Activated T-cell treated with anti-CD3 and anti-CD28 coated beads, Interleukin-2, amount 50 U/mL, for 24 hours (primary cell): ENCODE measurements around the gene SH3TC2.

Experiments
- DNase-seq: peaks from one replicate; pipeline ENCODE4 v3.0.0-alpha.2; 2020
- H3K27ac Mint-ChIP-seq: 2 replicates; pipeline ENCODE4 v1.8.0; 2020; ENCODE audit warnings: mild to moderate bottlenecking, mixed read lengths
- H3K27me3 Mint-ChIP-seq: 2 replicates; pipeline ENCODE4 v1.8.0; 2020; ENCODE audit warnings: mixed read lengths
- H3K36me3 Mint-ChIP-seq: 2 replicates; pipeline ENCODE4 v1.8.0; 2020; ENCODE audit warnings: low read depth, mixed read lengths
- H3K4me1 Mint-ChIP-seq: 2 replicates; pipeline ENCODE4 v1.8.0; 2020; ENCODE audit warnings: low read depth, mixed read lengths
- H3K4me3 Mint-ChIP-seq: 2 replicates; pipeline ENCODE4 v1.8.0; 2020; ENCODE audit warnings: mild to moderate bottlenecking, moderate library complexity, mixed read lengths
- H3K9me3 Mint-ChIP-seq: 2 replicates; pipeline ENCODE4 v1.8.0; 2020; ENCODE audit warnings: mixed read lengths

Gene SH3TC2

DNA sequence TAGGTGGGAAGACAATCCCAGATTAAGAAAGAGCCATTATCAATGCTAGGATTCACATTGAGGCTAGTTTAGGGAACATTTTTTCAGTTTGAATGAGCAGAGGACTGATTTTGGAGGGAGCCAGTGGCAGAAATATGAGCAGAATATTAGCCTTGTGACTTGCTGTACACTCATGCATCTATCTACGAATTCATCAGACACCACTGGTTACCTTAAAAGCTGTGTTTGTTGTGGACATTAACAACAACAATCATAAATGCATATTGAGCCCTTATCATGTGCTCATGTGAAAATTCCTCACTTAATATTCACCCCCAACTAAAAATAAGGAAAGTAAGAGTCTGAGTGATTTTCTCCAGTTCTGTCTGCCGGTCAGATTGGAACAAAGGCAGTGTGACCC, 9.9 kb upstream of the SH3TC2 start:
- Mint-ChIP-seq H3K27me3 (peaks cover 27% of the 10 kb centered on the region), H3K4me1 (no peaks in the 10 kb centered on the region), H3K36me3 (no peaks in the 10 kb centered on the region), H3K9me3 (peaks cover 5% of the 10 kb centered on the region), H3K4me3 (no peak overlapping the region), H3K27ac (no peak overlapping the region)
- no peak for DNase-seq

DNA sequence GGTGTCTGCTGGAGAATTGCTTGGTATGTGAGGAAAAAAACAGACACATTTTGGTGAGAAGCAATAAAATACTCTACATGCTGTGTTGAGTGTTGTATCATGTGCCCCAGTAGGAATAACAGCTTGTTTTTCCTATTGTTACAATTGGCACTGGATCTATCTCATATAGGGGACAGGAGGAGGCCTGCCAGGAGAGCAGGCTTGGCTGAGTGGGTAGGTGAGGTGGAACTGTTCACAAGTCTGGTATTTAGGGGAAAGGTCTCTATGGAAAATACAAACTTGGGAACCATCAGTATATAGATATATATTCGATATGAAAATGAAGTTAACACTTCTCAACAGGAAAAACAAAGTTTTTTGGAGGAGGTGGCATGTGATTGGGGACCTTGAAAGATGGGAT, 9.5 kb upstream of the SH3TC2 start:
- Mint-ChIP-seq H3K27me3 (peaks cover 27% of the 10 kb centered on the region), H3K9me3 (peaks cover 5% of the 10 kb centered on the region)

DNA sequence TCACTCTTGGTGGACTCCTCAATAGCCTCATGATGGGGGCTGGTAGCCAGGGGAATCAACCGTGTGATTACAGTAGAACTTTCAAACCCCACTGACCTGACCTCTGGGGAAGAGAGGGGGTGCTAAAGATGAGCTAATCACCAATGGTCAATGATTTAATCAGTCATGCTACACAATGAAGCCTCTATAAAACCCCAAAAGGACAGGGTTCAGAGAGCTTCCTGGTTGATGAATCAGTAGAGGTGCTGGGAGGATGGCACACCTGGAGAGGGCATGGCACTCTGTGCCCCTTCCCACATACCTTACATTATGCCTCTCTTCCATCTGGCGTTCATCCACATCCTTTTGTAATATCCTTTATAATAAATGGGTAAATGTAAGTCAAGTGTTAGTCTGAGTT, 8.9 kb upstream of the SH3TC2 start:
- DNase-seq: no peak
- no peaks in the 10 kb centered on the region for H3K36me3 Mint-ChIP-seq
- H3K9me3 Mint-ChIP-seq: peaks cover 10% of the 10 kb centered on the region
- H3K27ac Mint-ChIP-seq: no peak overlapping the region
- no peaks in the 10 kb centered on the region for H3K4me1 Mint-ChIP-seq
- no peak overlapping the region for H3K4me3 Mint-ChIP-seq
- peaks cover 24% of the 10 kb centered on the region for H3K27me3 Mint-ChIP-seq

More for the DNA sequence above, 9.5 kb upstream of the SH3TC2 start:
- Mint-ChIP-seq H3K36me3 (no peaks in the 10 kb centered on the region), H3K4me3 (no peak overlapping the region), H3K27ac (no peak overlapping the region), H3K4me1 (no peaks in the 10 kb centered on the region)
- DNase-seq: no peak

DNA sequence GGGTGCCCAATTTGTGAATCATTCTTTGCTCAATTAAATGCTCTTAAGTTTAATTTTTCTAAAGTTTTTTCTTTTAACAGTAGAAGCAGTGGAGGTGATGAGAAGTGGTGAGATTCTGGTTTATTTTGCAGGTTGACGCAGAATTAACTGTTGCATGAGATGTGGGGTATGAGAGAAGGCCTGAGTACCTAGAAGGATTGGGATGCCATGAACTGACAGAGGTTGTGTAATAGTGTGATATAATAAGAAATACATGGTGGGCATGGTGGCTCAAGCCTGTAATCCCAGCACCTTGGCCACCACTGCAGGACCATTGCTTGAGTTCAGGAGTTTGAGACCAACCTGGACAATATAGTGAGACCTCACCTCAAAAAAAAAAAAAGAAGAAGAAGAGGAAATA, 8.4 kb upstream of the SH3TC2 start:
- no peak for DNase-seq
- Mint-ChIP-seq H3K9me3 (peaks cover 14% of the 10 kb centered on the region), H3K27me3 (peaks cover 24% of the 10 kb centered on the region), H3K27ac (no peak overlapping the region), H3K4me1 (no peaks in the 10 kb centered on the region), H3K36me3 (no peaks in the 10 kb centered on the region), H3K4me3 (no peak overlapping the region)

DNA sequence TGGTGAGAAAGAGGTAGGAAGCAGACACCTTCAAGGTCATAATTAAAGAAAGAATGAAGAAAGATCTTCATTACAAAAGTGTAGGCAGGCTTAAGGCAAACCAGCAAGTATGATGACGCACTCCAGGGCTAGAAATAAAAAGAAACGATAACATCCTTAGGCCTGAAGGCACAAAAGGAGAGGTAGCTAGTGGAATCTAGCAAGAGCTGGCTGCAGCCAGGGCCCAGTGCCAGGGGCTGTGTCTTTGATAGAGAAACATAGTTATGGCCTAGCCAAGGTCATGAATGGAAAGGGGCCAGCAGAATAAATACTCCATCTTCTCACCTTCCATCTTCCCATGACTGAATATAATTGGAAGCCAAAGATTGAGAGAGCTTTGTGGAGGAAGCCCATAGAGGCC, 6.8 kb upstream of the SH3TC2 start:
- no peak overlapping the region for H3K27ac Mint-ChIP-seq
- no peak overlapping the region for H3K4me3 Mint-ChIP-seq
- peaks cover 19% of the 10 kb centered on the region for H3K27me3 Mint-ChIP-seq
- no peaks in the 10 kb centered on the region for H3K4me1 Mint-ChIP-seq
- DNase-seq: no peak
- no peaks in the 10 kb centered on the region for H3K36me3 Mint-ChIP-seq
- H3K9me3 Mint-ChIP-seq: peaks cover 9% of the 10 kb centered on the region

DNA sequence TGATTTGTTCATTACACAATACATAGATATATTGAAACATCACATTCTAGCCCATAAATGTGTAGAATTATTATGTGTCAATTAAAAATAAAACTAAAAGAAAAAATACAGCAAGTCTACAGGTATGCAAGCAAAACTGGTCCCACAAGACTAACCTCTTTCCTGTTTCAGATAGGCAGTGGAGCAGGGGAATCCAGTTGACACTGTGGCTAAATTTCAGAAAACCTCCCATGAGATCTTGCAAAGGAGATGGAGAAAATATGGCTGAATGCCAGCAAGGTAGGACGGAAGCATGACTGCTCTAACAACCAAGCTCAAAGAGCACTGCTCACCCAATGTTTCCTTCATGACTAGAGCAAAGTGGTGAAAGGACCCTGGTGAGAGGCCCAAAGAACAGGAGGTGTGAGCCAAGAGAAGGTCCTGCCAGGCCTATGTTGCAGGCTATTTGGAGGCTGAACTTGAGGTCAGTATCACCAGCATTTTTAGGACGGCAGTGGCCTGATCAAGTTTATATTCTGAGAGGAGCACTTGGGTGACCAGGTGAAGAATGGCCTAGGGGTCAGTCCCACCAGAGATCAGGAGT, 1.1 kb upstream of the SH3TC2 start:
- no peaks in the 10 kb centered on the region for H3K27me3 Mint-ChIP-seq
- no peak overlapping the region for H3K4me3 Mint-ChIP-seq
- H3K27ac Mint-ChIP-seq: no peak overlapping the region
- DNase-seq: no peak
- H3K4me1 Mint-ChIP-seq: no peaks in the 10 kb centered on the region
- H3K36me3 Mint-ChIP-seq: no peaks in the 10 kb centered on the region
- peaks cover 9% of the 10 kb centered on the region for H3K9me3 Mint-ChIP-seq

DNA sequence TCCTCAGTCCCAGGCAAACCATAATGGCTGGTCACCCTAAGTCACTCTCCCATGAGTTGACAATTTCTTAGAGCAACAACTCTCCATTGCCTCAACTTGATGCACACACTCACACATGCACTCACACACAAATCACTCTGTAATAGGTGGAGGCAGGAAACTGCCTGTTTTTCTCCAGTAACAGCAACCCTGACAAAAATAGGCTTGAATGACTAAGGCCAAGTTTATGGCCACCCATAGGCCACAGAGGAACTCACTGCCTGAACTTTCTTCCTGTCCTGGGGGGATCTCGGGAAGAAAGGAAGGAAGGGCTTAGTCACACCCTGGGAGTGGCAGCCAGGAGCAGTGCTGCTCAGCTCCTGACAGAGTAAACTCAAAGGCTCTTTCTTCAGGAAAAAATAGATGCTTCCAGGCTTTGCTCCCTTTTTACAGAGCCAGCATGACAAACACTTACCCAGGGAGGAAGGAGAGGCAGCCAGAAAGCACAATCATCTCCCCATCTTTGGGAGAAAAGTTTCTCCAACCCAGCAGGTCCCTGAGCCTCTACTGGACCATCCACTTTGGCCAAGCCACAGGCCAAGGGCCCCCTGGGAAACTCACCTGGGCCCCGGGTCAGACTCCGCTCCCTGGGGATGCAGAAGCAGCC, 368 bp downstream of the SH3TC2 start:
- H3K27ac Mint-ChIP-seq: no peak overlapping the region
- H3K36me3 Mint-ChIP-seq: no peaks in the 10 kb centered on the region
- no peaks in the 10 kb centered on the region for H3K27me3 Mint-ChIP-seq
- H3K4me1 Mint-ChIP-seq: no peaks in the 10 kb centered on the region
- H3K4me3 Mint-ChIP-seq: no peak overlapping the region
- no peak for DNase-seq
- H3K9me3 Mint-ChIP-seq: peaks cover 9% of the 10 kb centered on the region

DNA sequence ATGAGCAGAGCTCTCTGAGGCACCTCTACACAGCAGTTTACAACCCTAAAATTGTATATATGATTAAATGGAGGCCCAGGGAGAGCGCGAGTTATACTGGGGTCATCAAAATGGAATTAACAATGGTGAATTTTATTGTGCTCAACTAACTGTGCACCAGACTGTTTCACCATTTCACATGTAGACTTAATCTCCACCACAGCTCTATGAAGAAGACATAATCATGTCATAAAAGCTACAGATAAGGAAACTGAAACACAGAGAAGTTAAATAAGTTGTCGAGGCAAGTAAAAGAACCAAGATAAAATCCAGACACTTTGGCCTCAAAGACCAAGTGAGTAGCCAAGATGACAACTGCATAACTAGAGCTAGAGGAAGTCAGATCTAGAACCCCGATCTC, 1.5 kb downstream of the SH3TC2 start:
- H3K9me3 Mint-ChIP-seq: peaks cover 3% of the 10 kb centered on the region
- no peak for DNase-seq
- no peak overlapping the region for H3K4me3 Mint-ChIP-seq
- H3K27me3 Mint-ChIP-seq: peaks cover under 1% of the 10 kb centered on the region
- H3K36me3 Mint-ChIP-seq: no peaks in the 10 kb centered on the region
- no peaks in the 10 kb centered on the region for H3K4me1 Mint-ChIP-seq
- no peak overlapping the region for H3K27ac Mint-ChIP-seq

DNA sequence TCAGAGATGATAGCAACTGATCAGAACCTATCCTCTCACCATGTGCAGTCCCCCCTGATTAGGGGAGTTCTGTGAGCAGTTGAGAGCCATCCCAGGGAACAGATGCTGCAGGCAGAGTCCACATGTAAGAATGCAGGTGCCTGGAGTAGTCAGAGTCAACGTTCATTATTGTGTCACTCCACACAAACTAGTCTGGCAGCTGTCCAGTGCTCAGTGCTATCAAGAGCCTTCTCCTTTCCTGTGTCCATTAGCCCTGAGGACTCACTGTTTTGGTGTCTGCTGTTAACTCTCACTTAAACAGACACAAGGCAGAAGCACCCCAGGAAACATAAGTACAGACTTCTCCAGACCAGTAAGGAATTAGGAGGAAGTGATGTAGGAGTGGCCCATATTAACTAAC, 2.5 kb downstream of the SH3TC2 start:
- no peak for DNase-seq
- Mint-ChIP-seq H3K4me3 (no peak overlapping the region), H3K4me1 (no peaks in the 10 kb centered on the region), H3K9me3 (peaks cover 3% of the 10 kb centered on the region), H3K36me3 (no peaks in the 10 kb centered on the region), H3K27me3 (peaks cover 4% of the 10 kb centered on the region), H3K27ac (no peak overlapping the region)

DNA sequence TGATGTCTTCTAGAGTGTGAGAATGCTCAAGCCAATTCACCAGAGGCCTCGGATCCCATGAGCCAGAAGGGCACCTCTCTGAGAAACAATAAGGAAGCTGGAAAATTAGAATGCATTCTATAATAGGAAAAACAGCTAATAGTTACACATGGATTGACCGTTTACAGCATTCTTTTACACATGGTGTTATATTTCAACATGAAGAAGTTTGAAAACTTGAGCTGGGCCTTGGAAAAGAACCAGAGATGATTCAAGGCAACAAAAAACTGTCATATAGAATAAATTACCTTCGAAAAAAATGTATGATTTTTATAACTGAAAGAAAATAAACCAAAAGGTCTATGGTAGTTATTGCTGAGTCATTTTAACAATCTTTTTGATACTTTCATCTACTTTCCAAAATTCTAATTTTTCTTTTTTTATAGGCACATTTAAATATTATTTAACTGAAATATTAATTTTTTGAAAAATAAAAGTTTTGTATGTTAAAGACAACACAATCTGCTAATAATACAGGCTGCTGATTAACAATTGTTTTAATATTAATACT, 6.2 kb downstream of the SH3TC2 start:
- no peak overlapping the region for H3K27ac Mint-ChIP-seq
- no peaks in the 10 kb centered on the region for H3K4me1 Mint-ChIP-seq
- no peak overlapping the region for H3K4me3 Mint-ChIP-seq
- peaks cover 4% of the 10 kb centered on the region for H3K27me3 Mint-ChIP-seq
- DNase-seq: no peak
- H3K9me3 Mint-ChIP-seq: peaks cover 3% of the 10 kb centered on the region
- no peaks in the 10 kb centered on the region for H3K36me3 Mint-ChIP-seq

DNA sequence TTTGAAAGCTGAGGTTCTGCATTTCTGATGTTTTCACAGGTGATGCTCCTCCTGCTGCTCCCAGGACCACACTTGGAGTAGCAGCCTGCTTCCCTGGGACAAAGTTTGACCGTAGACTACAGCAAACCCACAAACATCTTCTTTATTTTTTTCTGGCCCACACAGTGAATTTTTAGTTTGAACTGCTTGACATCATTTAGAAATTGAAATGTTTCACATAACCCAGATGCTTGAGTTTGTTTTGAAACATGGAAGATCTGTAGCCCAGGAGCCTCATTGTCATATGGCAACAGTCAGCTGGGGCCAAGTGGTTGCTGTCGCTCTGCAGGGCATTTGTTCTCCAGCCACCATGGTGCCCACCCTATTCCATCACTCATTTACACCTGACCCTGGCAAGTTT, 8.4 kb downstream of the SH3TC2 start:
- Mint-ChIP-seq H3K4me1 (no peaks in the 10 kb centered on the region), H3K27me3 (peaks cover 4% of the 10 kb centered on the region), H3K36me3 (no peaks in the 10 kb centered on the region), H3K27ac (no peak overlapping the region), H3K4me3 (no peak overlapping the region), H3K9me3 (peaks cover 3% of the 10 kb centered on the region)
- DNase-seq: no peak

DNA sequence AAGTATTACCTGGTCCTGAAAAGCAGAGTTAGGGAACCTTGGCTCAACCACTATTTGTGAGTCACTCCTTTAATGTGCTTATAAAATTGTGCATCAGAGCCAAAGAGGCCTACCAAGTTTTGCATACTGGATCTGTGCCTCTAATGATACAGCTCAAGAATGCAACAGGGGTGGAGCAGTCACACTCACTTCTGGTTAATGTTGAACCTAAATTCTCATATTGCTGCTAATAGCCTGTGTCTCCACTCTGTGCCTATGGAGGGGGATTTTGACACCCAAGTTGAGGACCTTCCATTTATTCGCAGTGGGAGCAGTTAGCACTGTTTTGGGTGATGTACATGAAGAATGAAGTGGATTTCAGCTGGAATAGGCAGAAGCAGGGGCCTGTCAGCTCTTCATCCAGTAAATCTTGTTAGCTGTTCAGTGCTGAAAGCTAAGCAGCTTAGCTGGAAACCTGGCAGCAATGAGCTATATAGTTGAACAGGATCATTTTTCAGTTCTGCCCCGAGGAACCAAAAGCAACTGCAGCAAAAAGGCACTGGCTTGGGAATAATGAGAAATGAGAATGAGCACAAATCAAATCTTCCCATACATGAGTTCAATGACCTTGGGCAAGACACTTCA, 9.7 kb downstream of the SH3TC2 start:
- peaks cover 3% of the 10 kb centered on the region for H3K9me3 Mint-ChIP-seq
- no peak overlapping the region for H3K4me3 Mint-ChIP-seq
- peaks cover 4% of the 10 kb centered on the region for H3K27me3 Mint-ChIP-seq
- no peaks in the 10 kb centered on the region for H3K4me1 Mint-ChIP-seq
- no peak overlapping the region for H3K27ac Mint-ChIP-seq
- H3K36me3 Mint-ChIP-seq: no peaks in the 10 kb centered on the region
- DNase-seq: no peak

DNA sequence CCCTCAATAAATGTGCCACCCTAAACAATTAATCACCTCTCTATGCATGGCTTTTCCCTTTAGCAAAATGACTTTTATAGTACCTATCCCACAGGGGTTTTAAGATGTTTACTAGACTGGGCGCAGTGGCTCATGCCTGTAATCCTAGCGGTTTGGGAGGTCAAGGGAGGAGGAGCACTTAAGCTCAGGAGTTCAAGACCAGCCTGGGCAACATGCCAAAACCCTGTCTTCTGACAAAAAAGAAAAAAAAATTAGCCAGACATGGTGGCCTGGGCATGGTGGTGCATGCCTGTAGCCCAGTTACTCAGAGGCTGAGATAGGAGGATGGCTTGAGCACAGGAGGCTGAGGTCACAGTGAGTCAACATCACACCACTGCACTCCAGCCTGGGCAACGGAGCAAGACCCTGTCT, 13.5 kb downstream of the SH3TC2 start:
- Mint-ChIP-seq H3K4me1 (no peaks in the 10 kb centered on the region), H3K27me3 (peaks cover 4% of the 10 kb centered on the region), H3K27ac (no peak overlapping the region), H3K36me3 (no peaks in the 10 kb centered on the region), H3K9me3 (no peaks in the 10 kb centered on the region), H3K4me3 (no peak overlapping the region)
- DNase-seq: no peak

DNA sequence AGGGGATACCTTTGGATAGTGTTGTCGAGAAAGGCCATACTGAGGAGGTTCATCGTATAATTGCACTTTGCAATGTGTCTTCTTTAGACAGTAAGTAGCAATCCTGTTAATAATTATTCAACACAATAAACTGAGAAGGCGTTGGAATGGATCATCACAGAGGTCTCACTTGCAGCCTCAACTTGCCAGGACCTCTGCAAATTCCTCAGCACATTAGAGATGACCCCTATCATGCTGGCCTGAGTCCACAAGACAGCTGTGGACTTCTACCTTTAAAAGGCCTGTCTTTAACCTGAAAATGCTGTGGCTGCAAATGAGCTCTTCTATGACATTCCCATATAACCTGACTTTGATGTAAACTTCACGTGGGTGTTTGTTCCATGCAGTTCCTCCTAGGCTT, 14.1 kb downstream of the SH3TC2 start:
- peaks cover 4% of the 10 kb centered on the region for H3K27me3 Mint-ChIP-seq
- H3K4me1 Mint-ChIP-seq: no peaks in the 10 kb centered on the region
- H3K4me3 Mint-ChIP-seq: no peak overlapping the region
- H3K36me3 Mint-ChIP-seq: no peaks in the 10 kb centered on the region
- no peak overlapping the region for H3K27ac Mint-ChIP-seq
- DNase-seq: no peak
- H3K9me3 Mint-ChIP-seq: no peaks in the 10 kb centered on the region

DNA sequence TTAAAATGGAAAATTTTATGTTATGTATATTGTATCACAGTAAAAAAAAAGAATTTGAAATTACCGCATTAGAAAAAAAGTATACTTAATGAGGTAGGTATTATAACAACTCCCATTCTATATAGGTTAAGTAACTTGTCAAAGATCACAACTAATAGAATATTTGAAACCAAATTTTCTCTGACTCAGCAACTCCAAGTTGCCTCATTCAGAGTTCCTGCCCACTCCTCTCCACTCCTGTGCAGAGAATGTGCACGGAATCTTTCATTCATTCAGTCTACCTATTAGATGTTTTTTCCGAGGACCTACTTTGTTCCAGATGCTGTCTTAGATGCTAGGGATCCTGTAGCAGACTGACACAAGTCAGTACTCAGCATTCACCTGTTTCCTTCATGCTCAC, 15.4 kb downstream of the SH3TC2 start:
- Mint-ChIP-seq H3K27me3 (peaks cover 4% of the 10 kb centered on the region), H3K36me3 (no peaks in the 10 kb centered on the region), H3K4me1 (no peaks in the 10 kb centered on the region), H3K27ac (no peak overlapping the region), H3K9me3 (no peaks in the 10 kb centered on the region), H3K4me3 (no peak overlapping the region)
- no peak for DNase-seq
